ENCODE measurements around the gene KIF18A. TPM values are rescaled to one million over a fixed set of nuclear protein-coding genes. Genes with fewer than 3 reads are reported as not detected.

Gene KIF18A
- total and polyA plus RNA-seq, 2 of the 13 experiments (the other 11 are each of a cell fraction or from before 2014, with no cell fraction given) = 3.4 to 14.4 TPM

DNA sequence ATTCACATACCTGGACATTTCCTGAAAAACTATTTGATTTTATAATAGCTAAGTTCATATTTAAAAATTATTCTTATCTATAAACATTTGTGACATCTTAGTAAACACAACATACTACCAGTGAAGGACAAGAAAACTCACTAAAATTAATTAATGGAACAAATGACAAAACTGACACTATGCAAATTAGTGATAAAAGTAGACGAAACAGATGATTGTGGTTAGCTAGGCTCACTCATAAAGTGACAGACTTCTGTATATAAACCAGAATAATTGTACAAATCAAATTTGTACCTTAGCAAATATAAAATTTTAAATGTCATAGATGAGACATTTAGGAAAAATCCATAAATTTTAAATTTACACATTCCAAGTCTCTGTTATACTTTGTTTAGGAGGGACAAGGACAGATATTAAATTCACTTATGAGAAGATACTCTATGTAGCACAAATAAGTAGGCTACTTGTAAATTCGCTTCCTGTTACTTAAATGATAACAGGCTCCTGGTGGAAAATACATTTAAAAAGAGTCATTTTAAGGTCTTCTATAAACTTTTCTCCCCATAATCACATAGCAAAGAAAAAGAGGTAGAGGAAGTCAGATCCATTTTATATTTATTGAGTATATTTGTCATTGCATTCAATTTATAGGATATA, 81.2 kb downstream of the KIF18A start:
- POLR2A ChIA-PET = no interaction called here
- CTCF ChIA-PET (ENCODE audit: low intra/inter-chr PET ratio, low total read pairs) = no interaction called here
- no peak for FAIRE-seq

More for the DNA sequence above, 81.2 kb downstream of the KIF18A start:
- Histone ChIP-seq H3K9ac (ENCODE audit: insufficient read depth, low read depth, low read length) (no peak overlapping the region), H3K4me1 (ENCODE audit: insufficient read depth, low read length) (no peaks in the 10 kb centered on the region), H3K9me3 (ENCODE audit: low read length) (no peaks in the 10 kb centered on the region), H2AFZ (ENCODE audit: low read length) (no peak overlapping the region), H3K27me3 (ENCODE audit: control insufficient read depth in 1 of 2, insufficient read depth in 2 of 2, low read length in 2 of 2) (no peaks in the 10 kb centered on the region), H3K27ac (ENCODE audit: extremely low read length, insufficient read depth, low read length) (no peak overlapping the region), H3K79me2 (ENCODE audit: insufficient read depth, low read length) (no peaks in the 10 kb centered on the region), H3K4me2 (ENCODE audit: low read depth, low read length) (no peak overlapping the region), H3K36me3 (replicated peaks in 1 of 2; ENCODE audit: control insufficient read depth in 1 of 2, insufficient read depth in 2 of 2, low read length in 2 of 2) (no peaks in the 10 kb centered on the region), H3K4me3 (replicated peaks in 1 of 3; ENCODE audit: insufficient read depth in 1 of 3, low read depth in 2 of 3, low read length in 3 of 3) (no peak overlapping the region), H4K20me1 (ENCODE audit: insufficient read depth, low read length) (no peaks in the 10 kb centered on the region)
- 90% methylated on average over 2 of the region's 2 CpGs for WGBS (ENCODE audit: low lambda C conversion rate)
- no TSS peak for BruUV-seq (replicated peaks)
- intact Hi-C loops (cut with micrococcal nuclease; ENCODE audit: unreplicated experiment) (no loop called here), in situ Hi-C loops (cut with HindIII; ENCODE audit: extremely low pct_ligation_motif_present, low pct_unique_long_range_greater_than_20kb) (no loop called here)
- no peak for ATAC-seq
- DNase-seq (ENCODE audit: low spot score) = no peak
- TF ChIP-seq SMAD1 (CRISPR knock-in tag; IDR thresholded peaks at IDR 0.05; ENCODE audit: borderline replicate concordance, low read depth) (no peak), ZNF543 (CRISPR knock-in tag; IDR thresholded peaks at IDR 0.05) (no peak), HDAC2 (CRISPR knock-in tag; IDR thresholded peaks at IDR 0.05) (no peak), ZSCAN22 (CRISPR knock-in tag; IDR thresholded peaks at IDR 0.05) (no peak), FIP1L1 (IDR thresholded peaks at IDR 0.05; ENCODE audit: borderline replicate concordance, insufficient read depth, low read depth, low read length) (no peak), ZNF282 (IDR thresholded peaks at IDR 0.05; ENCODE audit: partially characterized antibody) (no peak), ETS1 (CRISPR knock-in tag; IDR thresholded peaks at IDR 0.05) (no peak), NBN (conservative IDR thresholded peaks at IDR 0.05) (no peak), RFX1 (IDR thresholded peaks at IDR 0.05) (no peak)
- TF ChIP-seq, protein P1, sequence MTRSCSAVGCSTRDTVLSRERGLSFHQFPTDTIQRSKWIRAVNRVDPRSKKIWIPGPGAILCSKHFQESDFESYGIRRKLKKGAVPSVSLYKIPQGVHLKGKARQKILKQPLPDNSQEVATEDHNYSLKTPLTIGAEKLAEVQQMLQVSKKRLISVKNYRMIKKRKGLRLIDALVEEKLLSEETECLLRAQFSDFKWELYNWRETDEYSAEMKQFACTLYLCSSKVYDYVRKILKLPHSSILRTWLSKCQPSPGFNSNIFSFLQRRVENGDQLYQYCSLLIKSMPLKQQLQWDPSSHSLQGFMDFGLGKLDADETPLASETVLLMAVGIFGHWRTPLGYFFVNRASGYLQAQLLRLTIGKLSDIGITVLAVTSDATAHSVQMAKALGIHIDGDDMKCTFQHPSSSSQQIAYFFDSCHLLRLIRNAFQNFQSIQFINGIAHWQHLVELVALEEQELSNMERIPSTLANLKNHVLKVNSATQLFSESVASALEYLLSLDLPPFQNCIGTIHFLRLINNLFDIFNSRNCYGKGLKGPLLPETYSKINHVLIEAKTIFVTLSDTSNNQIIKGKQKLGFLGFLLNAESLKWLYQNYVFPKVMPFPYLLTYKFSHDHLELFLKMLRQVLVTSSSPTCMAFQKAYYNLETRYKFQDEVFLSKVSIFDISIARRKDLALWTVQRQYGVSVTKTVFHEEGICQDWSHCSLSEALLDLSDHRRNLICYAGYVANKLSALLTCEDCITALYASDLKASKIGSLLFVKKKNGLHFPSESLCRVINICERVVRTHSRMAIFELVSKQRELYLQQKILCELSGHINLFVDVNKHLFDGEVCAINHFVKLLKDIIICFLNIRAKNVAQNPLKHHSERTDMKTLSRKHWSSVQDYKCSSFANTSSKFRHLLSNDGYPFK (CRISPR knock-in tag; IDR thresholded peaks at IDR 0.05; ENCODE audit: borderline replicate concordance) = no peak
